GM08714 (cell line): ENCODE measurements around the gene DNASE2B.
"Not testable (repeated sequence)": the region's sequence is repeated elsewhere in the genome, so short reads cannot be mapped to it uniquely, and the experiment has no call there.

Experiments
- H3K4me3 ChIP-seq: fragments of 200-500 bp; sonication (Bioruptor generic); 2 replicates; pipeline ENCODE4 v1.5.1; 2014; ENCODE audit warnings: mild to moderate bottlenecking, low read length, inconsistent platforms
- ZNF274 ChIP-seq: IDR thresholded peaks from 2 replicates; pipeline ENCODE4 v1.6.1; 2012; ENCODE audit warnings: mild to moderate bottlenecking, low read depth, low read length

Gene DNASE2B

GRCh38 chr1:84424513-84425149, 26.3 kb downstream of the DNASE2B start:
- no peak overlapping the region for H3K4me3 ChIP-seq
- TF ChIP-seq ZNF274, result no peak

GRCh38 chr1:84425150-84425896, 27.0 kb downstream of the DNASE2B start:
- no peak for TF ChIP-seq ZNF274
- H3K4me3 ChIP-seq, result no peak overlapping the region

GRCh38 chr1:84426376-84426775, 28.1 kb downstream of the DNASE2B start:
- no peak overlapping the region for H3K4me3 ChIP-seq
- no peak for TF ChIP-seq ZNF274

- H3K4me3 ChIP-seq, result no peak overlapping the region
- TF ChIP-seq ZNF274, result no peak
Observed at GRCh38 chr1:84427250-84428188, 29.2 kb downstream of the DNASE2B start.

GRCh38 chr1:84428235-84428634, 30.0 kb downstream of the DNASE2B start:
- no peak for TF ChIP-seq ZNF274
- H3K4me3 ChIP-seq, result no peak overlapping the region

- no peak for TF ChIP-seq ZNF274
- H3K4me3 ChIP-seq, result no peak overlapping the region
Observed at GRCh38 chr1:84429231-84429630, 30.9 kb downstream of the DNASE2B start.

- H3K4me3 ChIP-seq, result no peak overlapping the region
- no peak for TF ChIP-seq ZNF274
Observed at GRCh38 chr1:84430546-84430945, 32.3 kb downstream of the DNASE2B start.

- H3K4me3 ChIP-seq, result no peak overlapping the region; the same call in 1 of the 2 replicates
- no peak for TF ChIP-seq ZNF274
Observed at GRCh38 chr1:84433258-84434080, 35.2 kb downstream of the DNASE2B start.

GRCh38 chr1:84434081-84434769, 35.9 kb downstream of the DNASE2B start:
- no peak overlapping the region for H3K4me3 ChIP-seq
- no peak for TF ChIP-seq ZNF274

- TF ChIP-seq ZNF274, result no peak
- no peak overlapping the region for H3K4me3 ChIP-seq
Observed at GRCh38 chr1:84434801-84435549, 36.7 kb downstream of the DNASE2B start.

GRCh38 chr1:84436876-84437655, 38.8 kb downstream of the DNASE2B start:
- H3K4me3 ChIP-seq, result peak overlapping the region; percentile 2; the same call in 1 of the 2 replicates
- no peak for TF ChIP-seq ZNF274

GRCh38 chr1:84442256-84442655, 44.0 kb downstream of the DNASE2B start:
- TF ChIP-seq ZNF274, result no peak
- no peak overlapping the region for H3K4me3 ChIP-seq

GRCh38 chr1:84442747-84443646, 44.7 kb downstream of the DNASE2B start:
- not testable (repeated sequence) for H3K4me3 ChIP-seq

- not testable (repeated sequence) for H3K4me3 ChIP-seq
Observed at GRCh38 chr1:84448704-84449103, 50.4 kb downstream of the DNASE2B start.
